Stimulated activated CD4-positive, alpha-beta T cell treated with anti-CD3 and anti-CD28 coated beads, Interleukin-1b, Interleukin-23, amount 100 ng/mL, for 48 hours (primary cell): ENCODE data around the gene FBXW9.
"Not testable (repeated sequence)": the region's sequence is repeated elsewhere in the genome, so short reads cannot be mapped to it uniquely, and the experiment has no call there.

ENCODE experiments used
- DNase-seq: peaks from one replicate; pipeline ENCODE4 v3.0.0-alpha.2; 2020

FBXW9 gene

GRCh38 chr19:12696366-12697335, at the start of gene FBXW9:
TSS of gene FBXW9 (minus strand) at chr19:12696631. CDS start at chr19:12696581, 50 bp downstream.
- DNase-seq = peak; percentile 97

- DNase-seq = no peak
Observed at GRCh38 chr19:12745166-12745897, 48.9 kb upstream of the FBXW9 start.

GRCh38 chr19:12737835-12738351, 41.5 kb upstream of the FBXW9 start:
- DNase-seq = no peak

- peak; percentile 85 for DNase-seq
Observed at GRCh38 chr19:12736995-12737834, 40.8 kb upstream of the FBXW9 start, which contains the start of gene GET3. TSS of gene GET3 (plus strand) at chr19:12737497. CDS start at chr19:12737506, 9 bp downstream.

- DNase-seq = peak; percentile 68
Observed at GRCh38 chr19:12733369-12734214, 37.2 kb upstream of the FBXW9 start.

- no peak for DNase-seq
Observed at GRCh38 chr19:12731337-12731736, 34.9 kb upstream of the FBXW9 start.

- no peak for DNase-seq
Observed at GRCh38 chr19:12730064-12730463, 33.6 kb upstream of the FBXW9 start.

- DNase-seq = no peak
Observed at GRCh38 chr19:12727745-12728433, 31.5 kb upstream of the FBXW9 start.

- DNase-seq = no peak
Observed at GRCh38 chr19:12726988-12727316, 30.5 kb upstream of the FBXW9 start.

- not testable (repeated sequence) for DNase-seq
Observed at GRCh38 chr19:12725612-12726011, 29.2 kb upstream of the FBXW9 start.

GRCh38 chr19:12723641-12724426, 27.4 kb upstream of the FBXW9 start, which contains the start of gene TNPO2:
TSS of gene TNPO2 (minus strand) at chr19:12723932. CDS start at chr19:12720977, 2,955 bp downstream.
- peak; percentile 79 for DNase-seq

- DNase-seq = no peak
Observed at GRCh38 chr19:12723381-12723640, 26.9 kb upstream of the FBXW9 start.

- DNase-seq = peak; percentile 96
Observed at GRCh38 chr19:12722566-12723380, 26.3 kb upstream of the FBXW9 start.

GRCh38 chr19:12721656-12722565, 25.5 kb upstream of the FBXW9 start:
- DNase-seq = peak; percentile 63

GRCh38 chr19:12720851-12721655, 24.6 kb upstream of the FBXW9 start:
- no peak for DNase-seq

- no peak for DNase-seq
Observed at GRCh38 chr19:12720296-12720695, 23.9 kb upstream of the FBXW9 start.

- DNase-seq = no peak
Observed at GRCh38 chr19:12715929-12716328, 19.5 kb upstream of the FBXW9 start.
